HG03469 (cell line): ENCODE data around the gene MAP3K13.

Experiments used
- ATAC-seq: cut with Tn5 transposase; IDR thresholded peaks from one replicate; pipeline ENCODE4 v1.9.1; 2021; ENCODE audit warnings: mild to moderate bottlenecking, moderate library complexity, moderate number of reproducible peaks; ENCODE audit not compliant: unreplicated experiment

Gene MAP3K13, protein sequence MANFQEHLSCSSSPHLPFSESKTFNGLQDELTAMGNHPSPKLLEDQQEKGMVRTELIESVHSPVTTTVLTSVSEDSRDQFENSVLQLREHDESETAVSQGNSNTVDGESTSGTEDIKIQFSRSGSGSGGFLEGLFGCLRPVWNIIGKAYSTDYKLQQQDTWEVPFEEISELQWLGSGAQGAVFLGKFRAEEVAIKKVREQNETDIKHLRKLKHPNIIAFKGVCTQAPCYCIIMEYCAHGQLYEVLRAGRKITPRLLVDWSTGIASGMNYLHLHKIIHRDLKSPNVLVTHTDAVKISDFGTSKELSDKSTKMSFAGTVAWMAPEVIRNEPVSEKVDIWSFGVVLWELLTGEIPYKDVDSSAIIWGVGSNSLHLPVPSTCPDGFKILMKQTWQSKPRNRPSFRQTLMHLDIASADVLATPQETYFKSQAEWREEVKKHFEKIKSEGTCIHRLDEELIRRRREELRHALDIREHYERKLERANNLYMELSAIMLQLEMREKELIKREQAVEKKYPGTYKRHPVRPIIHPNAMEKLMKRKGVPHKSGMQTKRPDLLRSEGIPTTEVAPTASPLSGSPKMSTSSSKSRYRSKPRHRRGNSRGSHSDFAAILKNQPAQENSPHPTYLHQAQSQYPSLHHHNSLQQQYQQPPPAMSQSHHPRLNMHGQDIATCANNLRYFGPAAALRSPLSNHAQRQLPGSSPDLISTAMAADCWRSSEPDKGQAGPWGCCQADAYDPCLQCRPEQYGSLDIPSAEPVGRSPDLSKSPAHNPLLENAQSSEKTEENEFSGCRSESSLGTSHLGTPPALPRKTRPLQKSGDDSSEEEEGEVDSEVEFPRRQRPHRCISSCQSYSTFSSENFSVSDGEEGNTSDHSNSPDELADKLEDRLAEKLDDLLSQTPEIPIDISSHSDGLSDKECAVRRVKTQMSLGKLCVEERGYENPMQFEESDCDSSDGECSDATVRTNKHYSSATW

DNA sequence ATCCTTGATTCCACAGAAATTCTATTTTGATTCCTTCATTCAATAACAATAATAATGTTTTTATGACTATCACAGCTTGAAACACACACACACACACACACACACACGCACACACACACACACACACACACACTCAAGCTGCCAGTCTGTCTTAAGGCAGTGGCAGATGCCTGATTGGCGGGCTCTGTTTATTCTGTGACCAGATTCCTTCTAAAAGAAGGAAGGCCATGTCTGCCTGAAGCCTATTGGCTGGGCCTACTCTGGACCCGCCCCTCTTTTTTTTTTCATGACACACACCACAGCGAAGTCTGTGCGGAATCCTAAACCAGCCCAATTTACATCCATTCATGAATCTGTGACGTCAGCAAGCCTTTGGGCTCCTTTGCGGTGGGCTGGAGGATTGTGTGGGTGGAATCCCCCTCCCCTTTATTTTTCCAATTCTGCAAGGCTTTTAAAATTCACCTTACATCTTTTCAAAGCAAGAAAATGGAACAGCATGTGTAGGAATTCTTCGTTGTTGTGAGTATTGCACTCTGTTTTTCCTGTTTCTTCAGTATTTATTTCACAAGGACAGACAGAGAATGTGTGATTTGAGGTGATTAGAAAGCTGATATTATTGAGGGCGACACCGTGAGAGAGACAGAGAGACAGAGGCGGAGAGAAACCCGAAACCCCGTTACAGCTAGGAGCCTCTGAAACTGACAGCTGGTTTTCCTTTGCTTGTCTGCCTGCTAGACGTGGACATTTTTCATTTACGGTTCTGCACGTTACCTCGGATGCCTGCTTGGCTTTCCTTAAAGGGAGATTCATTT is at the start of gene MAP3K13:
TSS of gene MAP3K13 (plus strand) at position 287 of the 812 bp plus-strand sequence. CDS start 65,446 bp downstream, outside the sequence.
- ATAC-seq, result peak; percentile 95

DNA sequence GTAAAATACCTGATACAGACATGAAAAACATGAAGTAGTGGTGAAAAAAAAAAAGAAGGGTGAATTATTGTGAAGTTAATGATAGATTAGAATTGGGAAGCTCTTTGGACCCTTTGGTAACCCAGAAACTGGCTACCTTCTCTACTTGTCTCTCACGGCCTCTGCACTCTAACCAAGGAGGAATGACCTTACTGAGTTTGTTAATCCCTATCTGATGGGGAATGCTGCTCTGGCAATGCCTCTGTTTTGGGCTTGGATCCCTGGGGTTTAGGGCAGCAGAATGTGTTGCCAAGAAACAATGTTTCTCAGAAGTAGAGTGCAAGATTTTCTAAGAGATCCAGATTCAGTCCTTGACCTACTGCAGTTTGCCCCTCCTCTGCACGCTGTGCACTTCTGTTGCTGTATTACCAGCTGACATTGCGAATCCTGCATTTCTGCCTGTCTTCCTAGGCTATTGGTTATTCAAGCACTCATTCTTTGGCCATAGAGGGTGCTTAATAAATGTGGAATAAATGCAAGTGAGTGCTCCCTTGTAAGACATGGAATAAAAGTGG is 49.2 kb upstream of the MAP3K13 start:
- no peak for ATAC-seq

DNA sequence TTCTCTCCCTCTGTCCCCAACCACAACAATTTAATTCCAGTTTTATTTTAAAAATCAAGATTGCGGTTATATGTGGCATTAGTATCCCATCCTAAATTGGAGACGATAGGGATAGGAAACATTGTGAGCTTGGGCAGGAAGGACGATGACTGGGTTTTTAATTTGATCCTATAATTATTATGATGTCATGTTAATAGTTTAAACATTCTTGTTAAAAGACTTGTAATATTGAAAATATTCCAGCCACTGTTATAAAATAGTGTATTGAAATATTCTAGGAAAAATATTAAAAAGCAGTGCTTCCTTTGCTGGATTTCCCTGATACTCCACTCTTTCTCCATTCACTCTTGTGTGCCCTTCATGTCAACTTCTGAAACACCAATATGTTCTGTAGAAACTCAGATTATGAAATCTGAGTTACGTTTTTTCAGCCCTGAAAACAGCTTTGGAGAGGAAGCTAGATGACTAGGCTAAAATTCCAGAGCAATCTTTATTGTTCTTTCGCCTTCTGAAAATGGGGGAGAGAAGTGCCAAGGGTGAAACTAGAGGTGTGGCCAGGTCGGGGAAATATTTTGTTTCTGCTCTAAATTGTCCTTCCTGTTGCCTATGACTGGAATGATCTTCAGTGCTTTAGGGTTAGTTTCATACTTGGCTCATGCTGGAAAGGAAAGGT is 46.1 kb upstream of the MAP3K13 start:
- ATAC-seq, result no peak

DNA sequence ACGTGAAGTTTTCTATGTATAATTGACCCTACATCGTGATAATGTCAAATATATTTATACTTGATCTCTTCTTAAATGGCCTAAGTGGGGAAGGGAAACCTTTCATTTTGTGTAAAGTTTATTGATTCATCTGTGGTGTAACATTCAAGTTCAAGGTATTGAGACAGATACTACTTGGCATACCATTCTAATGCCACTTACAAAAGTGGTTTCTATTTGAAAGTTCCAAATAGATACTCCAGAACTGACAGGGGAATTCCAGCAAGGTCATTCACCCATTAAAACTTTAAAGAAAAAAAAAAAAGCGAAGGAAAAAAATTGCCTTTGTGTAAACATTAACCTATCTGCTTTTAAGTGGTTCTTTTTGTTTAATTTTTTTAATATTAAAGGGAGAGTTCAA is 45.3 kb upstream of the MAP3K13 start:
- no peak for ATAC-seq

DNA sequence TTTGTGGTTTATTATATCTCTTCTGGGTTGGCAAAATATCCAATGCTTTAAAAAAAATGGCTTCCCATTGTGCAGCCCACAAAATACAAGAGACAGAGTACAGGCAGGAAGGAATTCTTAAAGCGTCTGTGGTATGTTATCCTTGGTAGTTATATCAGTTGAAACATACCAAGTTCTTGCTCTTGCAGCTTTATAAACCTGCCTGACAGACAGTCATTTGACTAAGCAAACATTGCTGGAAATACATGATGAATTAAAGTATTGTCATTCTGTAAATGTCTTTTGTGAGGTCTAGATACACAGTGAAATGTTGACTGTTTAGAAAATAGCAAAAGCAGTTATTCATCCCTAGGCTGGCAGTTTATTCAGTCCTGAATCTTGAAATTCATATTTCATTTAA is 44.8 kb upstream of the MAP3K13 start:
- no peak for ATAC-seq

DNA sequence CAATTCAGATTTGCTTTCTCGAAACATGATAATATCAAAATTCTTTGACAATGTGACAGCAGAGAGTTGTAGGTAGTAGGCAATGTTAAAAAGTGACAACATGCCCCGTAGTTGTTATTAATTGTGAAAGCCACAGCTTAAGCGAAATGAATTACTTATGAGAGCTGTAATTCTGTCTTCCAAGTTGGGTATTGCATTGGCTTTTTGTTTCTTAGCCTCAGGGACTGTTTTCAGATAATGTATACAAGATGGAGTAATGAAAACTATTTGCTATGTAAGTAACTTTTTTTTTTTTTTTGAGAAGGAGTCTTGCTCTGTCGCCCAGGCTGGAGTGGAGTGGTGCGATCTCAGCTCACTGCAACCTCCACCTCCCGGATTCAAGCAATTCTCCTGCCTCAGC is 43.1 kb upstream of the MAP3K13 start:
- no peak for ATAC-seq

DNA sequence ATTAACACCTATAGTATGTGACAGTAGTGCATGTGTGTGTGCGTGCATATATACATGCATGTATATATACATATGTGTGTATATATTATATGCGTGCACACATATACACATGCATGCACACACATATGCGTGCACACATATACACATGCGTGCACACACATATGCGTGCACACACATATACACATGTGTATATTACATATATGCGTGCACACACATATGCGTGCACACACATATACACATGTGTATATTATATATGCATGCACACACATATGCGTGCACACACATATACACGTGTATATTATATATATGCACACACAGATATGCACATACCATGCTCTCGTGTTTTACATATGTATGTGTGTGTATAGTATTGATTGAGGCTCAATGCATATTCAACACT is 42.0 kb upstream of the MAP3K13 start:
- ATAC-seq, result no peak

DNA sequence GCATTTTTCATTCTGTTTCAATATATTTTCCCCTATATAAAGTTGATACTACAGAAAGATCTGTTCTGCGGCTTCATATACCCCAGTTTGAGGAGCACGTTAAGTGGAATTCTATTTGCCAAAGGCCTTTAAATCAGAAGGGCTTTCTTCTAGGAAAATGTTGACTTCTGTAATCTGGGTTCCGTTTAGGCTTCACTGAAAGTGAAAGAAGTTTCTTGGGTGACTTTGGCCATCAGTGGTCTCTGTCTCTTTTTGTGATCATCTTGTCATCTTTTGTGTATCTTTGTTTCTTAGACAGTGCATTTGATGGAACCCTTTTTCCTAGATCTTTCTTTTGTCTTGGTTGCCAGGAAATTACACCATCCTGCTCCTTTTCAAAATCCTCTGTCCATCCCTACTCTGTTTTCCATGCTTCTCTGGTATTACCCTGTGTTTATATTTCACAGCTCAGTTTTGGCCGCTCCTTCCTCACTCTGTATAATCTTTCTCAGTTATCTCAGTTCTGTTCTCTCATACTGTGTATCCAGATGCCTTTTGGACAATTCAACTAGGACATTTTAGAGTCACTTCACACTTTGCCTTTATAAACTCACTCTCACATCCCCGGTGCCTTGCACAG is 40.7 kb upstream of the MAP3K13 start:
- no peak for ATAC-seq

DNA sequence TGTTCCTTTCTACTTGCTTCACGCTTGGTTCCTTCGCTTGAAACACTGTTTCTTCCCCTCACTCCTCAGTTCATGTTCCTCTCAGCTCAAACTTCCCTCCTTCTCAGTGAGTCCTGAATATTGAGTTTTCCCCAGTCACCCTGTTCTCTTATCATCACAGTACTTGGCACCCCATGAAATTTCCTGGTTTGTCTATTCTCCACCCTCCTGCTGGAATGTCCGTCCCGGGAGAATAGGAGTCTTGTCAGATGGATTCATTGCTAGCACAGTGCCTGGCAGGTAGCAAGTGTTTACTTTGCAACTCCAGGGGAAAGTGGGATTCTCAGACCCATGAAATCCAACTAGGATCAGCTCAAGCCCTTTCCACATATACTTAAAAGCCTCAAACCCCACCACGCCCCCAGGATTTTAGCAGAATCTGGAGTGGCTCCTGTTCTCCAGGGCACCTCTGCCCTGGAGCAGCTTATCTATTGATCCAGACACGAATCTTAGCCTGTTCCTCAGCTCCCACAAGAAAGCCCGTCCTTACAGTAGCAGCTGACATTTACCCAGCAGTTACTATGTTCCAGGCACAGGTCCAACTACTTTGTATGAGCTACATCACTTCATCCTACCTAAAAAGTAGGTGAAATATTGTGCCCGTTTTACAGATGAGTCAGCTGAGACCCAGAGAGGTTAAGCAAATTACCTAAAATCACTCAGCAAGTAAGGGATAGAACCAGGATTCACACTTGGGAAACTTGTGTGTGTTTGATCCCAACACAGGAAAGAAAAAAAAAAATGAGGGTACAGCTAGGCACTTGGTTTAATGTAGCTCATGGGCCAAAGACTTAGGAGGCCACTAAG is 36.8 kb upstream of the MAP3K13 start:
- no peak for ATAC-seq

DNA sequence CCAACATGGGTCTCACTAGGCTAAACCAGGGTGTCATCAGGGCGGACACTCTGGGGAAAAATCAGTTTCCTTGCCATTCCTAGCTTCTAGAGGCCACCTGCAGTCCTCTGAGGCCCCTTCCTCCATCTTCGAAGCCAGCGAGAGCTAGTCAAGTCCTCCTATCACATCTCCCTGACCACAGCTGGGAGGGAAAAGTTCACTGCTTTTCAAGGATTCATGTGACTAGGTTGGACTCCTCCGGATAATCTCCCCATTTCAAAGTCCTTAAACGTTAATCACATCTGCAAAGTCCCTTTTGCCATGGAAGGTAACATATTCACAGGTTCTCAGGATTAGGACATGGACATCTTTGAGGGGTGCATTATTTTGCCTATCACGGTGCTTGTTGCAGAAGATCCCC is 35.9 kb upstream of the MAP3K13 start:
- ATAC-seq, result no peak

DNA sequence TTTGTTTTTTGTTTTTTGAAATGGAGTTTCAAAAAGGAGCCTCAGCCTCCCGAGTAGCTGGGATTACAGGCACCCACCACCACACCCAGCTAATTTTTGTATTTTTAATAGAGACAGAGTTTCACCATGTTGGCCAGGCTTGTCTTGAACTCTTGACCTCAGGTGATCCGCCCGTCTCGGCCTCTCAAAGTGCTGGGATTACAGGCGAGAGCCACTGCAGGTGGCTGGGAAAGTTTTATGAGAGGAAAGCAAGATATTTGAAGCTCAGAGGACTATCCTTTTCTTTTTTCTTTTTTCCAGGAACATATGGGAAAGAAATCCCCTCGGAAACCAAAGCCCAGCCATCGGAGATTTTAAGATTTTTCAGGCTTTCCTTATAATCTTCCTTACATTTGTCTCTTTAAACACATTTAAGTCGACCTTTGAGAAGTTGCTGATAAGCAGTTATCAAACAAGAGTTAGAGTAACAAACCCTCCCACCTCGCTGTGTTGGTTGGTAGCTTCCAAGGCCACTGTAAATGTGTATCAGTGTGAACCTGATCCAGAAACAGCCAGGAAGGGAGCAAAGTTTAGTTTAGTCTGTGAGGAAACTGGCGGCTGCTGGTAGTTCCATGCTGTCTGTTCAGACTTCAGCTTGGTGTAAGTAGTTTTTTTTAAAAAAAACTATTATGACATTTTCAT is 34.5 kb upstream of the MAP3K13 start:
- no peak for ATAC-seq

DNA sequence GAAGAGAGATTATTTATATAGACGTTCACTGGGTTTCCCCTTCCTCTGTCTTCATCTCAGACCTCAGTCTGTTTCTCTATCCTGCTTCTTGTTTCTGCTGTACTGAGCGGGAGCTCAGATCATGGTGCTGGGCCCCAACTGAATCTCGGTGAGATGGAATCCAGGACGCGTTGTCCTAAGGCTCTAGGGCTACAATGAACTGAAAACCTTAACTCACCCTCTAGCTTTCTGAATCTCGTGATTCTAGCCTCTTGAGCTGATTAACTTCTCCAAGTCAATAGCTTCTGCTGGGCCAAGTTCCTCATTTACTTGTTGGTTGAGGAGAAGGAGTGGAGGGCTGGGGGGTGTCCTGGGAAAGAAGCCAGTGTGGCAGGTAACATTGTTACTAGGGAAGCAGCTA is 32.7 kb upstream of the MAP3K13 start:
- ATAC-seq, result no peak

DNA sequence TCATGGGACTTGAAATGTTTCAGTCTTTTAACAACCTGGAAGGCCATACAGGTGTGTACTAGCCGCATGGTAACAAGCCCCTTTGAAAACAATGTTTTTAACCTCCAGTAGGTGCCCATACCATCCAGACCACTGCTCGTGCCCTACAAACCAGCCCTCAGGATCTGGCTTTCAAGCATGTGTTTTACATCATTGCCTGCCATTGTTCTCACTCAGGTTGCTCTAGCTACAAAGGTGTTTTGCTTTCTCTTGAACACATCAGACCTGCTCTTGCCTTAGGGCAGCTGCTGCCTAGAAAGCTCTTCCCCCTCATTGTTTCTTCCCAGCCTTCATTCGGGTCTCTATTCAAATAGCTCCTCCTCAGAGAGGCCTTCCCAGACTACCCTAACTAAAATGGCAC is 32.3 kb upstream of the MAP3K13 start:
- ATAC-seq, result no peak

DNA sequence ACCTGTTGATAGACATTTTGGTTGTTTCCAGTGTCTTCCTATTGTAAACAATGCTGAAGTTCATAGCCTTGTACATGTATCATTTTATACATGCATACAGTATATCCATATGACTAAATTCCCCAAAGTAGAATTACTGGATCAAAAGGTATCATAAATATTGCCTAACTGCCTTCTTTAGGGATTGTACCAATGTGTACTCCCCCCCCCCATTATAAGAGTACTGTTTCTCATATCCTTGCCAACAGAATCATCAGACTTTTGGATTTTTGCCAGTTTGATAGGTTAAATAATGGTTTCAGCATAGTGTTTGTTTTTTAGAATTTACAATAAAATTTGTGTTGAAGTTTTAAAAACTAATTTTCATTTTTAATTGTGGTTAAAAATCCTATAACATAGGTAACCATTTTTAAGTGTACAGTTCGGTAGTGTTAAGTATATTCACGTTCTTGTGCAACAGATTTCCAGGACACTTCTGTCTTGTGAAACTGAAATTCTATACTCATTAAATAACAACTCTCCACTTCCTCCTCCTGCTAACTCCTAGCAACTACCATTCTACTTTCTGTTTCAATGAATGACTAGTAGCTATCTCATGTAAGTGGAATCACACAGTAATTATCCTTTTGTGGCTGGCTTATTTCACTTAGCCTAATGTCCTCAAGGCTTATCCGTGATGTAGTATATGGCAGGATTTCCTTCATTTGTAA is 30.8 kb upstream of the MAP3K13 start:
- peak; percentile 96 for ATAC-seq

DNA sequence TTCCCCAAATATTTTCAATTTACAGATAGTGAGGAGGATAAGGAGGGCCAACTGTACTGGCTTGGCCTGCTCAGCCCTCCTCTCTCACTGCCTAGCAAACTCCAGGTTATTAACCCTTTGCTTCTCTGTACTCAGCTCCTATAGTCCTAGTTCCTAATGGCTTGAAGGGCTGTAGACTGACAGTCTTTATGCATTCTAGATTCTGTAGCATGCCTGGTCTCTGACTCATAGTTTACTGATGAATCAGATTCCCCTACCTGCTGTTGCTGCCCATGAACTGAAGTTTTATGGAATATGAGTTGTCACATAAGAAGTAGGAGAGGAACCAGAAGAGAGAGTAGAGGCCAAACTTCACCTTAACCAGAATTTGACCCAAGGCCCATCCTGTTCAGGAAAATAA is 27.1 kb upstream of the MAP3K13 start:
- no peak for ATAC-seq

DNA sequence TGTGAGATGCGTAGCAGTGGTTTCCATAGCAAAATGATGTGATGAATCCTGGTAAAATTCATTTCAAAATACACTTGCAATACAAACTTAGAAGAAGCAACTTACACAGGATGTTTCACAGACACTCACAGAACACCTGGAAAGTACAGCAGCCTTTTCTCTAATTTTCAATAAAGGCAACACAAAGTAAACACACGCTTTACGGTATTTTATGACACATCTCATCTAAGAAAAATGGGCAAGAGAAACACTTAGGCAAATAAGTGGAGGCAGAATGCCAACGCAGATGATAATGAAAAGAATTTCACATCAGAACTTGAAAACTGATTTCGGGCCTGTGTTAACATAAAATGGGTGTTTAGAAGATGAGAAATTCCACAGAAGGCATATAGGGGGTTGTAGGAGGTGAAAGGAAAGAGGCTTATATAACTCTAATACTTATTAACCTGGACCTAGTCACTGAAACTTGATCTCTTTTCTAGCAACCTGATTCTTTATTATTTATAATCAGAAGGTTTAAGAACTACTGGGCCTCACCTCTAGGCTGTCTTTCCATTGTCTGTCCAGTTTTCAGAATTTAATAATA is 25.6 kb upstream of the MAP3K13 start:
- ATAC-seq, result no peak

DNA sequence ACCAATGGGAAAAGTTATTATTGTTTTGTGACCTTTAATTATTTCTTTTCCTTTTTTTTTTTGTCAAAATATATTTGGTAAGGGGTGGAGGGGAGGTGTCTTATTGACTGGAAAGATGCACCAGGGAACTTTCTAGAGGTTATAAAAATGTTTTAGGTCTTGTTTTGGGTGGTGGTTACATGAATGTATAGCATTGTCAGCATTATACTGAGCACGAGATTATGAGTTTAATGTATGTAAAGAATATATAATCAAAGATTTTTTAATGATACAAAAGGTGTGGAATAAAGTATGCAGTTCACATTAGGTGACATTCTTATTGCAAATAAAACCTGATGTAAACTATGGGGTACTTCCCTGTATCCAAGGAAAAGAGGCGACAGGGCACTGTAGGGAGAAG is 23.0 kb upstream of the MAP3K13 start:
- ATAC-seq, result no peak
